WTC11 (cell line): Measurements from ENCODE around the gene PHLDB3. TPM values are rescaled to one million over a fixed set of nuclear protein-coding genes. Genes with fewer than 3 reads are reported as not detected.

Experiments used
- ATAC-seq: fragments of 200-7000 bp; cut with Tn5 transposase; 2 replicates; pipeline ENCODE4 v1.10.0; 2021; ENCODE audit warnings: mild to moderate bottlenecking, moderate library complexity
- Bru-seq: library from RNA; stranded (reverse); fragments of 400-500 nt; gene quantifications from one replicate; lab custom pipeline; 2021; lab: Mats Ljungman, UMichigan
- CTCF ChIA-PET: fragments of 300-600 bp; sonication (Branson Sonifier 250); formaldehyde crosslinking; loops from one replicate; lab custom pipeline; 2021; ENCODE audit warnings: antibody characterized with exemption; lab: Charles Lee
- POLR2A ChIA-PET: fragments of 350-600 bp; sonication (Branson Sonifier 250); formaldehyde crosslinking; loops from one replicate; lab custom pipeline; 2021; ENCODE audit warnings: antibody characterized with exemption; lab: Charles Lee
- DNase-seq: peaks from one replicate; pipeline ENCODE4 v3.0.0; 2021; ENCODE audit warnings: low spot score
- H3K27ac Mint-ChIP-seq: 2 replicates; pipeline ENCODE4 v1.8.0; 2021; ENCODE audit warnings: mixed read lengths
- H3K27me3 Mint-ChIP-seq: 2 replicates; pipeline ENCODE4 v1.8.0; 2021; ENCODE audit warnings: low read depth, mild to moderate bottlenecking, moderate library complexity, mixed read lengths
- H3K36me3 Mint-ChIP-seq: 2 replicates; pipeline ENCODE4 v1.8.0; 2021; ENCODE audit warnings: mixed read lengths
- H3K4me1 Mint-ChIP-seq: 2 replicates; pipeline ENCODE4 v1.8.0; 2022; ENCODE audit warnings: mixed read lengths
- H3K4me3 Mint-ChIP-seq: 2 replicates; pipeline ENCODE4 v1.8.0; 2021; ENCODE audit warnings: mild to moderate bottlenecking, moderate library complexity, mixed read lengths
- H3K9me3 Mint-ChIP-seq: 2 replicates; pipeline ENCODE4 v1.8.0; 2021; ENCODE audit warnings: mixed read lengths
- ATF1 ChIP-seq: sonication (generic); formaldehyde crosslinking; IDR thresholded peaks from 2 replicates; pipeline ENCODE4 v1.8.1; 2023; ENCODE audit warnings: mild to moderate bottlenecking, moderate library complexity, missing genetic modification reagents
- CREM ChIP-seq: sonication (generic); formaldehyde crosslinking; IDR thresholded peaks from 2 replicates; pipeline ENCODE4 v1.8.1; 2022; ENCODE audit warnings: mild to moderate bottlenecking, missing genetic modification reagents, moderate library complexity
- ESRRA ChIP-seq: sonication (generic); formaldehyde crosslinking; IDR thresholded peaks from 2 replicates; pipeline ENCODE4 v1.8.1; 2022; ENCODE audit warnings: mild to moderate bottlenecking, missing genetic modification reagents, borderline replicate concordance
- FOXK1 ChIP-seq: sonication (generic); formaldehyde crosslinking; IDR thresholded peaks from 2 replicates; pipeline ENCODE4 v1.8.0; 2022; ENCODE audit warnings: mild to moderate bottlenecking, moderate library complexity, missing genetic modification reagents
- GABPB1 ChIP-seq: sonication (generic); formaldehyde crosslinking; IDR thresholded peaks from 2 replicates; pipeline ENCODE4 v1.8.1; 2023; ENCODE audit warnings: mild to moderate bottlenecking, missing genetic modification reagents
- IRF2 ChIP-seq: sonication (generic); formaldehyde crosslinking; IDR thresholded peaks from 2 replicates; pipeline ENCODE4 v1.8.0; 2022; ENCODE audit warnings: low read depth, missing genetic modification reagents, borderline replicate concordance
- long read RNA-seq, 3 experiments: library from RNA in 1 of 3; library from capped mRNA in 1 of 3; library from polyadenylated mRNA in 1 of 3; unstranded in 2 of 3; stranded (forward) in 1 of 3; transcript quantifications; one replicate each; pipeline ENCODE4 v2.0.0, GENCODE V29; 2021
- total RNA-seq: library from RNA; stranded (reverse); gene quantifications from 3 replicates; pipeline ENCODE4 v1.2.3, GENCODE V29; 2021
- TF ChIP-seq, protein P1 (sequence below): sonication (generic); formaldehyde crosslinking; IDR thresholded peaks from 2 replicates; pipeline ENCODE4 v1.8.0; 2022; ENCODE audit warnings: mild to moderate bottlenecking, missing genetic modification reagents
- TF ChIP-seq, protein P2 (sequence below): fragments of 250-450 bp; sonication (Bioruptor Pico); IDR thresholded peaks from 2 replicates; pipeline ENCODE4 v2.1.2; 2022; ENCODE audit warnings: mild to moderate bottlenecking, moderate library complexity
- TF ChIP-seq, protein P3 (sequence below): sonication (generic); formaldehyde crosslinking; IDR thresholded peaks from 2 replicates; pipeline ENCODE4 v1.8.0; 2023; ENCODE audit warnings: missing genetic modification reagents, mild to moderate bottlenecking, borderline replicate concordance
- TF ChIP-seq, protein P4 (sequence below): sonication (generic); formaldehyde crosslinking; IDR thresholded peaks from 2 replicates; pipeline ENCODE4 v1.8.1; 2022; ENCODE audit warnings: mild to moderate bottlenecking, missing genetic modification reagents, moderate library complexity, borderline replicate concordance
- TF ChIP-seq, protein P5 (sequence below): sonication (generic); formaldehyde crosslinking; IDR thresholded peaks from 2 replicates; pipeline ENCODE4 v1.8.1; 2023; ENCODE audit warnings: mild to moderate bottlenecking, moderate library complexity, missing genetic modification reagents
- TF ChIP-seq, protein P6 (sequence below): sonication (generic); formaldehyde crosslinking; IDR thresholded peaks from 2 replicates; pipeline ENCODE4 v1.8.1; 2022; ENCODE audit warnings: low read depth, mild to moderate bottlenecking, moderate library complexity, missing genetic modification reagents, borderline replicate concordance
- TF ChIP-seq, protein P7 (sequence below): sonication (generic); formaldehyde crosslinking; IDR thresholded peaks from 2 replicates; pipeline ENCODE4 v1.8.1; 2023; ENCODE audit warnings: mild to moderate bottlenecking, missing genetic modification reagents
- TF ChIP-seq, protein P8 (sequence below): sonication (generic); formaldehyde crosslinking; IDR thresholded peaks from 2 replicates; pipeline ENCODE4 v1.8.1; 2022; ENCODE audit warnings: mild to moderate bottlenecking, moderate library complexity, missing genetic modification reagents

The PHLDB3 gene
- total RNA-seq (14.6 to 15.6 TPM (median 14.8 TPM) in 3 replicates), Bru-seq, nascent RNA (percentile 46 among the genes with signal in this experiment)
- long read RNA-seq, experiment 1, partial matches to known transcripts, result 14 of 27 reads
- long read RNA-seq, experiment 1, other reads (novel, unspliced or antisense), result 13 of 27 reads
- long read RNA-seq, experiment 2, partial matches to known transcripts, result 2 of 7 reads
- long read RNA-seq, experiment 2, other reads (novel, unspliced or antisense), result 5 of 7 reads
- long read RNA-seq, experiment 3, partial matches to known transcripts, result 0 of 1 reads
- long read RNA-seq, experiment 3, other reads (novel, unspliced or antisense), result 1 of 1 reads

DNA sequence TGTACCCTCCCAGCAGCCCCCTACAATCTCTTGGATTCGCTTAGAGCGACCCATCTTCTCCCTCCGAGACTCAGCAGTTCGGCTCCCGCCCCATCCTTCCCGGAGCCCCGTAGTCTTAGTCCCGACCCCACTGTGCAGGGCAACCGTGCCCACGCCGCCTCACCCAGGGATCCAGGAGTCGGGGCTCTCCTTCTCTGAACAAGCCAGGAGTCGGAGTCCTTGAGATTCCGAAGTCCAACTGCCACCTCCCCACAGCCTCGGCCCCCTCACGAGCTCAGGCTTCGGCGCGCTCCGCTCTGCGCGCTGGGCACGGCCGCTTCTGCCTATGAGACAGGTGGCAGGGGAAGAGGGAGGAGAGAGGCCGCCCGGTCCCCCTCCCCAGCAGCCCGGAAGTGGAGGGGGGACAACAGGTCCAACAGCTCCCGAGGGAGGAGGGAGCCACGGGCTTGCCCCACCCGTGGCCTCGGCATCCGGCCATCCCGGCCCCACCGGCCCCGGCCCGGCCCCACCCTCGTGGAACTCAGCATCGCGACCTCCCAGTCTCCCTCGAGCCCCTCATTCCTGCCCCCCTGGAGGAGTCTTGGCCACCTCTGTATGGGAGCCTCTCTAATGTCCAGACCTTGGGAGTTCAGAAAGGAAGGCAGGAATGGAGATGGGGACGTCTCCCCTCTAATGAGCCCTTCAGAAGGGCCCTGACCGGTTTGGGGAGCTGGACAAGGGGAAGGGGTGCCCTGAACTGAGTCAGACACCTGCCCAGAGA is at the start of gene PHLDB3:
TSS of gene PHLDB3 (minus strand) at position 321 of the 760 bp plus-strand sequence. CDS start 628 bp downstream, outside the sequence.
- H3K27me3 Mint-ChIP-seq, result peaks cover 38% of the 10 kb centered on the region
- no peaks in the 10 kb centered on the region for H3K9me3 Mint-ChIP-seq
- H3K36me3 Mint-ChIP-seq, result peaks cover 2% of the 10 kb centered on the region; the same call in 1 of the 2 replicates
- peak within 1 kb of the TSS; percentile 91 for H3K4me3 Mint-ChIP-seq
- ChIA-PET POLR2A (interaction anchor here (1.0 to 1.8 kb wide), 5 partner anchors 25 to 91 kb away, joined by 3 to 11 read pairs (median 4); partner anchors contain the start of genes IRGQ, LYPD3 and ZNF576), CTCF (interaction anchor here (0.8 to 3.5 kb wide), 22 partner anchors 9 to 164 kb away, joined by 3 to 50 read pairs (median 6); partner anchors contain the start of genes ETHE1, IRGQ, ZNF575 and ZNF576)
- H3K27ac Mint-ChIP-seq, result peak within 1 kb of the TSS; percentile 74
- TF ChIP-seq, protein P1, sequence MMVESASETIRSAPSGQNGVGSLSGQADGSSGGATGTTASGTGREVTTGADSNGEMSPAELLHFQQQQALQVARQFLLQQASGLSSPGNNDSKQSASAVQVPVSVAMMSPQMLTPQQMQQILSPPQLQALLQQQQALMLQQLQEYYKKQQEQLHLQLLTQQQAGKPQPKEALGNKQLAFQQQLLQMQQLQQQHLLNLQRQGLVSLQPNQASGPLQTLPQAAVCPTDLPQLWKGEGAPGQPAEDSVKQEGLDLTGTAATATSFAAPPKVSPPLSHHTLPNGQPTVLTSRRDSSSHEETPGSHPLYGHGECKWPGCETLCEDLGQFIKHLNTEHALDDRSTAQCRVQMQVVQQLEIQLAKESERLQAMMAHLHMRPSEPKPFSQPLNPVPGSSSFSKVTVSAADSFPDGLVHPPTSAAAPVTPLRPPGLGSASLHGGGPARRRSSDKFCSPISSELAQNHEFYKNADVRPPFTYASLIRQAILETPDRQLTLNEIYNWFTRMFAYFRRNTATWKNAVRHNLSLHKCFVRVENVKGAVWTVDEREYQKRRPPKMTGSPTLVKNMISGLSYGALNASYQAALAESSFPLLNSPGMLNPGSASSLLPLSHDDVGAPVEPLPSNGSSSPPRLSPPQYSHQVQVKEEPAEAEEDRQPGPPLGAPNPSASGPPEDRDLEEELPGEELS (CRISPR knock-in tag), result 0 out of 2 replicates have a peak, but pooled peaks have one; percentile 24
- TF ChIP-seq, protein P2, sequence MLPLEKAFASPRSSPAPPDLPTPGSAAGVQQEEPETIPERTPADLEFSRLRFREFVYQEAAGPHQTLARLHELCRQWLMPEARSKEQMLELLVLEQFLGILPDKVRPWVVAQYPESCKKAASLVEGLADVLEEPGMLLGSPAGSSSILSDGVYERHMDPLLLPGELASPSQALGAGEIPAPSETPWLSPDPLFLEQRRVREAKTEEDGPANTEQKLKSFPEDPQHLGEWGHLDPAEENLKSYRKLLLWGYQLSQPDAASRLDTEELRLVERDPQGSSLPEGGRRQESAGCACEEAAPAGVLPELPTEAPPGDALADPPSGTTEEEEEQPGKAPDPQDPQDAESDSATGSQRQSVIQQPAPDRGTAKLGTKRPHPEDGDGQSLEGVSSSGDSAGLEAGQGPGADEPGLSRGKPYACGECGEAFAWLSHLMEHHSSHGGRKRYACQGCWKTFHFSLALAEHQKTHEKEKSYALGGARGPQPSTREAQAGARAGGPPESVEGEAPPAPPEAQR (CRISPR knock-in tag), result no peak
- TF ChIP-seq, protein P3, sequence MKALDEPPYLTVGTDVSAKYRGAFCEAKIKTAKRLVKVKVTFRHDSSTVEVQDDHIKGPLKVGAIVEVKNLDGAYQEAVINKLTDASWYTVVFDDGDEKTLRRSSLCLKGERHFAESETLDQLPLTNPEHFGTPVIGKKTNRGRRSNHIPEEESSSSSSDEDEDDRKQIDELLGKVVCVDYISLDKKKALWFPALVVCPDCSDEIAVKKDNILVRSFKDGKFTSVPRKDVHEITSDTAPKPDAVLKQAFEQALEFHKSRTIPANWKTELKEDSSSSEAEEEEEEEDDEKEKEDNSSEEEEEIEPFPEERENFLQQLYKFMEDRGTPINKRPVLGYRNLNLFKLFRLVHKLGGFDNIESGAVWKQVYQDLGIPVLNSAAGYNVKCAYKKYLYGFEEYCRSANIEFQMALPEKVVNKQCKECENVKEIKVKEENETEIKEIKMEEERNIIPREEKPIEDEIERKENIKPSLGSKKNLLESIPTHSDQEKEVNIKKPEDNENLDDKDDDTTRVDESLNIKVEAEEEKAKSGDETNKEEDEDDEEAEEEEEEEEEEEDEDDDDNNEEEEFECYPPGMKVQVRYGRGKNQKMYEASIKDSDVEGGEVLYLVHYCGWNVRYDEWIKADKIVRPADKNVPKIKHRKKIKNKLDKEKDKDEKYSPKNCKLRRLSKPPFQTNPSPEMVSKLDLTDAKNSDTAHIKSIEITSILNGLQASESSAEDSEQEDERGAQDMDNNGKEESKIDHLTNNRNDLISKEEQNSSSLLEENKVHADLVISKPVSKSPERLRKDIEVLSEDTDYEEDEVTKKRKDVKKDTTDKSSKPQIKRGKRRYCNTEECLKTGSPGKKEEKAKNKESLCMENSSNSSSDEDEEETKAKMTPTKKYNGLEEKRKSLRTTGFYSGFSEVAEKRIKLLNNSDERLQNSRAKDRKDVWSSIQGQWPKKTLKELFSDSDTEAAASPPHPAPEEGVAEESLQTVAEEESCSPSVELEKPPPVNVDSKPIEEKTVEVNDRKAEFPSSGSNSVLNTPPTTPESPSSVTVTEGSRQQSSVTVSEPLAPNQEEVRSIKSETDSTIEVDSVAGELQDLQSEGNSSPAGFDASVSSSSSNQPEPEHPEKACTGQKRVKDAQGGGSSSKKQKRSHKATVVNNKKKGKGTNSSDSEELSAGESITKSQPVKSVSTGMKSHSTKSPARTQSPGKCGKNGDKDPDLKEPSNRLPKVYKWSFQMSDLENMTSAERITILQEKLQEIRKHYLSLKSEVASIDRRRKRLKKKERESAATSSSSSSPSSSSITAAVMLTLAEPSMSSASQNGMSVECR (CRISPR knock-in tag), result no peak; the same call in 1 of the 2 replicates
- TF ChIP-seq, protein P4, sequence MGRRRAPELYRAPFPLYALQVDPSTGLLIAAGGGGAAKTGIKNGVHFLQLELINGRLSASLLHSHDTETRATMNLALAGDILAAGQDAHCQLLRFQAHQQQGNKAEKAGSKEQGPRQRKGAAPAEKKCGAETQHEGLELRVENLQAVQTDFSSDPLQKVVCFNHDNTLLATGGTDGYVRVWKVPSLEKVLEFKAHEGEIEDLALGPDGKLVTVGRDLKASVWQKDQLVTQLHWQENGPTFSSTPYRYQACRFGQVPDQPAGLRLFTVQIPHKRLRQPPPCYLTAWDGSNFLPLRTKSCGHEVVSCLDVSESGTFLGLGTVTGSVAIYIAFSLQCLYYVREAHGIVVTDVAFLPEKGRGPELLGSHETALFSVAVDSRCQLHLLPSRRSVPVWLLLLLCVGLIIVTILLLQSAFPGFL (CRISPR knock-in tag), result no peak
- TF ChIP-seq, protein P5, sequence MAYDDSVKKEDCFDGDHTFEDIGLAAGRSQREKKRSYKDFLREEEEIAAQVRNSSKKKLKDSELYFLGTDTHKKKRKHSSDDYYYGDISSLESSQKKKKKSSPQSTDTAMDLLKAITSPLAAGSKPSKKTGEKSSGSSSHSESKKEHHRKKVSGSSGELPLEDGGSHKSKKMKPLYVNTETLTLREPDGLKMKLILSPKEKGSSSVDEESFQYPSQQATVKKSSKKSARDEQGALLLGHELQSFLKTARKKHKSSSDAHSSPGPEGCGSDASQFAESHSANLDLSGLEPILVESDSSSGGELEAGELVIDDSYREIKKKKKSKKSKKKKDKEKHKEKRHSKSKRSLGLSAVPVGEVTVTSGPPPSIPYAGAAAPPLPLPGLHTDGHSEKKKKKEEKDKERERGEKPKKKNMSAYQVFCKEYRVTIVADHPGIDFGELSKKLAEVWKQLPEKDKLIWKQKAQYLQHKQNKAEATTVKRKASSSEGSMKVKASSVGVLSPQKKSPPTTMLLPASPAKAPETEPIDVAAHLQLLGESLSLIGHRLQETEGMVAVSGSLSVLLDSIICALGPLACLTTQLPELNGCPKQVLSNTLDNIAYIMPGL (CRISPR knock-in tag), result peak; percentile 65; the same call in 1 of the 2 replicates
- TF ChIP-seq ESRRA (CRISPR knock-in tag) (no peak), FOXK1 (CRISPR knock-in tag) (0 out of 2 replicates have a peak, but pooled peaks have one; percentile 40)
- DNase-seq (peak; percentile 44), ATAC-seq (peak; percentile 23)
- H3K4me1 Mint-ChIP-seq, result peaks cover 21% of the 10 kb centered on the region

DNA sequence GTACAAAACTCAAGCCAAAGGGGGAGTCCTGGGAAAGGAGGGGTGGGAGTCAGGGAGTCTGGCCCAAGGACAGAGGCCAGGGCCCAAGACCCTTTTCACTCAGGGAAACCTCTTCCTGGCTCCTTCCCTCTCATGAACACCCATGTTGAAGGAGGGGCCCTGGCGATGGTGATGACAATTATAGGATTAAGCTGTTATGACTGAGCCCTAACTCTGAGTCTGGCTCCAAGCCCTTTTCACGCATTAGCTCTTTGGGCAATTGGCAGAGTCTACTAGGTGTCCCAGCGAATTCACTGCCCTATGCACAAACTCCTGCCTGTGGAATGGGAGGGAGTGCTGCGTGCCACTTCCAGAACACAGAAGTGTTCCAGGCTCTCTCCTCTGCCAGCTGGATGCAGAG is 49.1 kb upstream of the PHLDB3 start:
- no peak for DNase-seq
- ChIA-PET CTCF (interaction anchor here (0.8 to 7.7 kb wide), 5 partner anchors 17 to 109 kb away, joined by 5 to 152 read pairs (median 43); partner anchors contain the start of genes ETHE1, IRGQ, ZNF575 and ZNF576), POLR2A (no interaction called here)
- Mint-ChIP-seq H3K27me3 (no peaks in the 10 kb centered on the region), H3K27ac (no peak overlapping the region), H3K4me3 (no peak overlapping the region), H3K36me3 (peaks cover 31% of the 10 kb centered on the region), H3K4me1 (peaks cover 7% of the 10 kb centered on the region), H3K9me3 (no peaks in the 10 kb centered on the region)
- no peak for ATAC-seq
- TF ChIP-seq, protein P6, sequence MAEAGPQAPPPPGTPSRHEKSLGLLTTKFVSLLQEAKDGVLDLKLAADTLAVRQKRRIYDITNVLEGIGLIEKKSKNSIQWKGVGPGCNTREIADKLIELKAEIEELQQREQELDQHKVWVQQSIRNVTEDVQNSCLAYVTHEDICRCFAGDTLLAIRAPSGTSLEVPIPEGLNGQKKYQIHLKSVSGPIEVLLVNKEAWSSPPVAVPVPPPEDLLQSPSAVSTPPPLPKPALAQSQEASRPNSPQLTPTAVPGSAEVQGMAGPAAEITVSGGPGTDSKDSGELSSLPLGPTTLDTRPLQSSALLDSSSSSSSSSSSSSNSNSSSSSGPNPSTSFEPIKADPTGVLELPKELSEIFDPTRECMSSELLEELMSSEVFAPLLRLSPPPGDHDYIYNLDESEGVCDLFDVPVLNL (CRISPR knock-in tag), result no peak
- TF ChIP-seq IRF2 (CRISPR knock-in tag), result no peak
- TF ChIP-seq CREM (CRISPR knock-in tag), result no peak
- TF ChIP-seq, protein P7, sequence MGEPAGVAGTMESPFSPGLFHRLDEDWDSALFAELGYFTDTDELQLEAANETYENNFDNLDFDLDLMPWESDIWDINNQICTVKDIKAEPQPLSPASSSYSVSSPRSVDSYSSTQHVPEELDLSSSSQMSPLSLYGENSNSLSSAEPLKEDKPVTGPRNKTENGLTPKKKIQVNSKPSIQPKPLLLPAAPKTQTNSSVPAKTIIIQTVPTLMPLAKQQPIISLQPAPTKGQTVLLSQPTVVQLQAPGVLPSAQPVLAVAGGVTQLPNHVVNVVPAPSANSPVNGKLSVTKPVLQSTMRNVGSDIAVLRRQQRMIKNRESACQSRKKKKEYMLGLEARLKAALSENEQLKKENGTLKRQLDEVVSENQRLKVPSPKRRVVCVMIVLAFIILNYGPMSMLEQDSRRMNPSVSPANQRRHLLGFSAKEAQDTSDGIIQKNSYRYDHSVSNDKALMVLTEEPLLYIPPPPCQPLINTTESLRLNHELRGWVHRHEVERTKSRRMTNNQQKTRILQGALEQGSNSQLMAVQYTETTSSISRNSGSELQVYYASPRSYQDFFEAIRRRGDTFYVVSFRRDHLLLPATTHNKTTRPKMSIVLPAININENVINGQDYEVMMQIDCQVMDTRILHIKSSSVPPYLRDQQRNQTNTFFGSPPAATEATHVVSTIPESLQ (CRISPR knock-in tag), result no peak
- TF ChIP-seq ATF1 (CRISPR knock-in tag), result no peak
- TF ChIP-seq, protein P8, sequence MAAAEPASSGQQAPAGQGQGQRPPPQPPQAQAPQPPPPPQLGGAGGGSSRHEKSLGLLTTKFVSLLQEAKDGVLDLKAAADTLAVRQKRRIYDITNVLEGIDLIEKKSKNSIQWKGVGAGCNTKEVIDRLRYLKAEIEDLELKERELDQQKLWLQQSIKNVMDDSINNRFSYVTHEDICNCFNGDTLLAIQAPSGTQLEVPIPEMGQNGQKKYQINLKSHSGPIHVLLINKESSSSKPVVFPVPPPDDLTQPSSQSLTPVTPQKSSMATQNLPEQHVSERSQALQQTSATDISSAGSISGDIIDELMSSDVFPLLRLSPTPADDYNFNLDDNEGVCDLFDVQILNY, result no peak
- TF ChIP-seq GABPB1 (CRISPR knock-in tag), result no peak
